ENCODE results near the gene RNF4. TPM values are rescaled to one million over a fixed set of nuclear protein-coding genes. Genes with fewer than 3 reads are reported as not detected.
"Not testable (repeated sequence)": the region's sequence is repeated elsewhere in the genome, so short reads cannot be mapped to it uniquely, and the experiment has no call there.

Gene RNF4
- total RNA-seq, 1 donor from 2014 or later: 52.7 TPM

GRCh38 chr4:2536193-2537010 lies 67.5 kb downstream of the RNF4 start, which contains the start of gene FAM193A:
Gene FAM193A (plus strand): TSS chr4:2536647. CDS start chr4:2536916, 269 bp downstream.
- Histone ChIP-seq H3K27me3 (ENCODE audit: control insufficient read depth, insufficient read depth, low read length) (no peaks in the 10 kb centered on the region), H3K36me3 (ENCODE audit: control insufficient read depth, insufficient read depth, low read length) (no peaks in the 10 kb centered on the region), H3K4me3 (ENCODE audit: low read depth, low read length) (peak within 1 kb of the TSS; percentile 86)
- peak; percentile 96 for DNase-seq (ENCODE audit: low read depth)
- TF ChIP-seq CTCF (IDR thresholded peaks at IDR 0.05; ENCODE audit: insufficient read depth, low read length, severe bottlenecking): no peak
- no peak for FAIRE-seq

GRCh38 chr4:2537011-2537830 lies 68.3 kb downstream of the RNF4 start:
- H3K27me3 ChIP-seq (ENCODE audit: control insufficient read depth, insufficient read depth, low read length): no peaks in the 10 kb centered on the region
- no peak for TF ChIP-seq CTCF (IDR thresholded peaks at IDR 0.05; ENCODE audit: insufficient read depth, low read length, severe bottlenecking)
- peak overlapping the region; percentile 86 for H3K4me3 ChIP-seq (ENCODE audit: low read depth, low read length)
- H3K36me3 ChIP-seq (ENCODE audit: control insufficient read depth, insufficient read depth, low read length): no peaks in the 10 kb centered on the region
- FAIRE-seq (no peak), DNase-seq (ENCODE audit: low read depth) (peak; percentile 30)

- not testable (repeated sequence) for FAIRE-seq; H3K4me3 ChIP-seq (ENCODE audit: low read depth, low read length); DNase-seq (ENCODE audit: low read depth); H3K27me3 ChIP-seq (ENCODE audit: control insufficient read depth, insufficient read depth, low read length); H3K36me3 ChIP-seq (ENCODE audit: control insufficient read depth, insufficient read depth, low read length)
Measured at GRCh38 chr4:2543580-2544191, 74.8 kb downstream of the RNF4 start.

- Histone ChIP-seq H3K4me3 (ENCODE audit: low read depth, low read length) (no peak overlapping the region), H3K27me3 (ENCODE audit: control insufficient read depth, insufficient read depth, low read length) (no peaks in the 10 kb centered on the region), H3K36me3 (ENCODE audit: control insufficient read depth, insufficient read depth, low read length) (peaks cover 1% of the 10 kb centered on the region)
- TF ChIP-seq CTCF (IDR thresholded peaks at IDR 0.05; ENCODE audit: insufficient read depth, low read length, severe bottlenecking): no peak
- FAIRE-seq (no peak), DNase-seq (ENCODE audit: low read depth) (no peak)
Measured at GRCh38 chr4:2545321-2546013, 76.6 kb downstream of the RNF4 start.

GRCh38 chr4:2546286-2546823 lies 77.4 kb downstream of the RNF4 start:
- no peak overlapping the region for H3K4me3 ChIP-seq (ENCODE audit: low read depth, low read length)
- TF ChIP-seq CTCF (IDR thresholded peaks at IDR 0.05; ENCODE audit: insufficient read depth, low read length, severe bottlenecking): no peak
- H3K27me3 ChIP-seq (ENCODE audit: control insufficient read depth, insufficient read depth, low read length): no peaks in the 10 kb centered on the region
- FAIRE-seq: no peak
- DNase-seq (ENCODE audit: low read depth): no peak
- H3K36me3 ChIP-seq (ENCODE audit: control insufficient read depth, insufficient read depth, low read length): peaks cover 1% of the 10 kb centered on the region

GRCh38 chr4:2546961-2547691 lies 78.2 kb downstream of the RNF4 start:
- H3K4me3 ChIP-seq (ENCODE audit: low read depth, low read length); H3K36me3 ChIP-seq (ENCODE audit: control insufficient read depth, insufficient read depth, low read length); H3K27me3 ChIP-seq (ENCODE audit: control insufficient read depth, insufficient read depth, low read length); DNase-seq (ENCODE audit: low read depth); FAIRE-seq: not testable (repeated sequence)

All from bronchial epithelial cell (primary cell).